Caco-2 (cell line): ENCODE results near the gene PARVG. TPM values are rescaled to one million over a fixed set of nuclear protein-coding genes. Genes with fewer than 3 reads are reported as not detected.

Experiments
- BruUV-seq: library from RNA; stranded (reverse); fragments of 400-500 nt; replicated peaks from 2 replicates; lab custom pipeline; 2021; lab: Mats Ljungman, UMichigan
- CTCF ChIA-PET: fragments of 300-600 bp; sonication (Branson Sonifier 250); formaldehyde crosslinking; loops from one replicate; lab custom pipeline; 2022; ENCODE audit warnings: antibody characterized with exemption; lab: Charles Lee
- POLR2A ChIA-PET: fragments of 300-600 bp; sonication (Branson Sonifier 250); formaldehyde crosslinking; loops from one replicate; lab custom pipeline; 2022; ENCODE audit warnings: antibody characterized with exemption; lab: Charles Lee
- DNase-seq, 2 experiments: peaks; one replicate each; pipeline versions ENCODE4 v3.0.0 to v3.0.0-alpha.2; 2020 to 2022
- H3K27me3 ChIP-seq: replicated peaks from 2 replicates; pipeline ENCODE4 v1.6.0; 2011; ENCODE audit warnings: low read length; ENCODE audit not compliant: control insufficient read depth, insufficient read depth
- H3K36me3 ChIP-seq: 2 replicates; pipeline ENCODE4 v1.5.1; 2011; ENCODE audit warnings: low read length; ENCODE audit not compliant: control insufficient read depth, insufficient read depth
- H3K4me1 ChIP-seq: fragments of 250-450 bp; sonication (Bioruptor Pico); 2 replicates; pipeline ENCODE4 v1.5.1; 2020; ENCODE audit warnings: mild to moderate bottlenecking
- H3K4me3 ChIP-seq: 2 replicates; pipeline ENCODE4 v1.5.1; 2011; ENCODE audit warnings: low read depth, mild to moderate bottlenecking, control low read depth, low read length
- H3K9me3 ChIP-seq: fragments of 250-450 bp; sonication (Bioruptor Pico); 2 replicates; pipeline ENCODE4 v1.5.1; 2020; ENCODE audit warnings: mild to moderate bottlenecking, moderate library complexity
- H3K27ac Mint-ChIP-seq: one replicate; pipeline ENCODE4 v1.8.0; 2022; ENCODE audit warnings: mixed read lengths; ENCODE audit not compliant: unreplicated experiment
- H3K27me3 Mint-ChIP-seq: one replicate; pipeline ENCODE4 v1.8.0; 2022; ENCODE audit warnings: mixed read lengths; ENCODE audit not compliant: insufficient read depth, unreplicated experiment
- H3K36me3 Mint-ChIP-seq: one replicate; pipeline ENCODE4 v1.8.0; 2022; ENCODE audit warnings: mild to moderate bottlenecking, mixed read lengths; ENCODE audit not compliant: insufficient read depth, unreplicated experiment
- H3K4me1 Mint-ChIP-seq: one replicate; pipeline ENCODE4 v1.8.0; 2022; ENCODE audit warnings: low read depth, mixed read lengths; ENCODE audit not compliant: unreplicated experiment
- H3K4me3 Mint-ChIP-seq: one replicate; pipeline ENCODE4 v1.8.0; 2022; ENCODE audit warnings: mild to moderate bottlenecking, moderate library complexity, mixed read lengths; ENCODE audit not compliant: unreplicated experiment
- H3K9me3 Mint-ChIP-seq: one replicate; pipeline ENCODE4 v1.8.0; 2022; ENCODE audit warnings: mixed read lengths; ENCODE audit not compliant: unreplicated experiment
- intact Hi-C: fragments of 100-400 bp; cut with micrococcal nuclease; formaldehyde crosslinking; loops from one replicate; pipeline ENCODE4 v1.10.0; 2022; ENCODE audit not compliant: unreplicated experiment
- total RNA-seq: library from RNA; stranded (reverse); gene quantifications from 2 replicates; pipeline ENCODE4 v1.2.3, GENCODE V29; 2022
- TF ChIP-seq, protein P1 (sequence below), 2 experiments: fragments of 200-600 bp in 1 of 2; IDR thresholded peaks; 1 replicate in 1 of 2; 2 replicates in 1 of 2; pipeline versions ENCODE4 v1.5.1 to v1.8.0; 2011 to 2022; ENCODE audit warnings: antibody characterized with exemption in 1 of 2, control low read depth in 1 of 2, inconsistent platforms in 1 of 2, low read depth in 1 of 2, low read length in 1 of 2, mild to moderate bottlenecking in 1 of 2, moderate library complexity in 1 of 2; ENCODE audit not compliant: insufficient read depth in 1 of 2, severe bottlenecking in 1 of 2, unreplicated experiment in 1 of 2

The PARVG gene
- total RNA-seq, 1 experiment from 2014 or later: not detected

DNA sequence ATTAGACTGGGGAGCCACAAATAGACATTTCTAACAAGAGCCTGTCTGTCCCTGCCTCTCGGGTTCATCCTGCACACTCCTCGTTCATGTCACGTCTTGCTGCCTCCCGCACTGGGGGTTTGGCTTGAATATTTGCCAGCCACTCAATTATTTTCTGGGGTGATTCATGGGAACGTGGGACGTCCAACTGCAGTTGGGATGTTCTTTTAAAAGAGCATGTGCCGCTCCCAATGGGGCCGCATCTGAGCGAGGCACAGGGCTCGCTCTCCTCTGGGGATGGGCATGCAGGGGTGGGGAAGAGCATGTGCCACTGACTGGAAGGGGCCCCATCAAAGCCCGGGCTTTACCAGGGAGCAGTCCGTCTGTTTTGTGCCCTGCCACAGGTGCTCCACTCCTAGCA, 43.4 kb downstream of the PARVG start:
- POLR2A ChIA-PET: no interaction called here
- H3K4me3 Mint-ChIP-seq: no peak overlapping the region
- no peaks in the 10 kb centered on the region; the same call in 1 of the 2 replicates for H3K27me3 ChIP-seq

DNA sequence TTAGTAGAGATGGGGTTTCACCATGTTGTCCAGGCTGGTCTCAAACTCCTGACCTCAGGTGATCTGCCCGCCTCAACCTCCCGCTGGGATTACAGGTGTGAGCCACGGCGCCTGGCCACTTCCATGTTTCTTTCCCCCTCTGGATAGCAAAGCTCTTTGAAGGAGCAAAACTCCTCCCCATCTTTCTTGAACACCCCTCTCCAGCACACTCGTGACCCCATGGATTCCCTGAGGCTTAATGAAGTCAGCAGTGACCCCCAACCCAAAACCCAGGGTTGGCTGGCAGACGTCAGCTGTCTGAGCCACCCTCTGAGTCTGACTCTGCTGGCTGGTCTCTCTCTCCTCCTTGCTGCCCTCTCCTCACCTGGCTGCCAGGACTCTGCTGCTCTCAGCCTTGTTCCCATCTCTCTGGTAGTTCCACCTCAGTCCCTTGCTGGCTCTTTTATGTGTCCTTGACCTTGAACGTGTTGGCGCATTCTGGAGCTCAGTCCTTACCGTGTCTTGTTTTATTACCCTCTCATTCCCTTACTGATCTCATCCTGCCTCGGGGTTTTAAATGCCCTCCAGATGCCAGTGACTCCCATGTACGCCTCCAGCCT, 44.5 kb downstream of the PARVG start:
- H3K27me3 Mint-ChIP-seq: peaks cover 29% of the 10 kb centered on the region
- intact Hi-C loops: no loop called here
- Histone ChIP-seq H3K27me3 (no peaks in the 10 kb centered on the region; the same call in 1 of the 2 replicates), H3K9me3 (no peaks in the 10 kb centered on the region), H3K4me3 (no peak overlapping the region), H3K4me1 (no peaks in the 10 kb centered on the region), H3K36me3 (no peaks in the 10 kb centered on the region)
- DNase-seq: no peak
- CTCF ChIA-PET: no interaction called here
- H3K27ac Mint-ChIP-seq: no peak overlapping the region
- no peaks in the 10 kb centered on the region for H3K36me3 Mint-ChIP-seq
- BruUV-seq: no TSS peak
- POLR2A ChIA-PET: no interaction called here
- no peaks in the 10 kb centered on the region for H3K4me1 Mint-ChIP-seq
- no peak overlapping the region for H3K4me3 Mint-ChIP-seq
- TF ChIP-seq, protein P1, sequence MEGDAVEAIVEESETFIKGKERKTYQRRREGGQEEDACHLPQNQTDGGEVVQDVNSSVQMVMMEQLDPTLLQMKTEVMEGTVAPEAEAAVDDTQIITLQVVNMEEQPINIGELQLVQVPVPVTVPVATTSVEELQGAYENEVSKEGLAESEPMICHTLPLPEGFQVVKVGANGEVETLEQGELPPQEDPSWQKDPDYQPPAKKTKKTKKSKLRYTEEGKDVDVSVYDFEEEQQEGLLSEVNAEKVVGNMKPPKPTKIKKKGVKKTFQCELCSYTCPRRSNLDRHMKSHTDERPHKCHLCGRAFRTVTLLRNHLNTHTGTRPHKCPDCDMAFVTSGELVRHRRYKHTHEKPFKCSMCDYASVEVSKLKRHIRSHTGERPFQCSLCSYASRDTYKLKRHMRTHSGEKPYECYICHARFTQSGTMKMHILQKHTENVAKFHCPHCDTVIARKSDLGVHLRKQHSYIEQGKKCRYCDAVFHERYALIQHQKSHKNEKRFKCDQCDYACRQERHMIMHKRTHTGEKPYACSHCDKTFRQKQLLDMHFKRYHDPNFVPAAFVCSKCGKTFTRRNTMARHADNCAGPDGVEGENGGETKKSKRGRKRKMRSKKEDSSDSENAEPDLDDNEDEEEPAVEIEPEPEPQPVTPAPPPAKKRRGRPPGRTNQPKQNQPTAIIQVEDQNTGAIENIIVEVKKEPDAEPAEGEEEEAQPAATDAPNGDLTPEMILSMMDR (IDR thresholded peaks at IDR 0.05; ENCODE audit: insufficient read depth in 1 of 2, low read depth in 1 of 2, low read length in 1 of 2, severe bottlenecking in 1 of 2, unreplicated experiment in 1 of 2): no peak
- no peaks in the 10 kb centered on the region for H3K9me3 Mint-ChIP-seq

More for the DNA sequence above, 43.4 kb downstream of the PARVG start:
- Histone ChIP-seq H3K4me1 (no peaks in the 10 kb centered on the region), H3K9me3 (no peaks in the 10 kb centered on the region), H3K4me3 (no peak overlapping the region), H3K36me3 (no peaks in the 10 kb centered on the region)
- H3K9me3 Mint-ChIP-seq: no peaks in the 10 kb centered on the region
- BruUV-seq: no TSS peak
- CTCF ChIA-PET: no interaction called here
- no peaks in the 10 kb centered on the region for H3K4me1 Mint-ChIP-seq
- DNase-seq: no peak
- TF ChIP-seq, protein P1 (IDR thresholded peaks at IDR 0.05; ENCODE audit: insufficient read depth in 1 of 2, low read depth in 1 of 2, low read length in 1 of 2, severe bottlenecking in 1 of 2, unreplicated experiment in 1 of 2): no peak
- intact Hi-C loops: no loop called here
- H3K36me3 Mint-ChIP-seq: no peaks in the 10 kb centered on the region
- H3K27me3 Mint-ChIP-seq: peaks cover 29% of the 10 kb centered on the region
- H3K27ac Mint-ChIP-seq: no peak overlapping the region

DNA sequence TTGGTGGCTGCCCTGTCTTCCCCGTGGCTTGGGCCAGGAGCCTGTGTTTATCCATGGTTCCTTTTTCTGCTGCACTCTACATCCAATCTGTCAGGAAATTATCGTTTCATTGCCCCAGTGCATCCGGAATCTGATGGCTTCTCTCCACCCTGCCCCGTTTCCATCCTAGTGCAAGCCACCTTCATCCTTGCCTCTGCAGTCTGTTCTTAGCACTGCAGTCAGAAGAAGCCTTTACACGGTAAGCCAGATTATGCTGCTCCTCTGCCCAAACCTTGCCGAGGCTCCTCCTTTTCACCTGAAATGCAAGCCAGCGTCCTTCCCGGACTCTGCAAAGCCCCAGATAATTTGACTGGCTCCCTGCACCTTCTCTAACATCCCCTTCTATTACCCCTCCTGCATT, 45.1 kb downstream of the PARVG start:
- ChIA-PET CTCF (no interaction called here), POLR2A (no interaction called here)
- Histone ChIP-seq H3K27me3 (no peaks in the 10 kb centered on the region; the same call in 1 of the 2 replicates), H3K9me3 (no peaks in the 10 kb centered on the region), H3K36me3 (no peaks in the 10 kb centered on the region), H3K4me1 (no peaks in the 10 kb centered on the region), H3K4me3 (no peak overlapping the region)
- intact Hi-C loops: no loop called here
- Mint-ChIP-seq H3K4me1 (no peaks in the 10 kb centered on the region), H3K36me3 (no peaks in the 10 kb centered on the region), H3K27ac (no peak overlapping the region), H3K27me3 (peaks cover 29% of the 10 kb centered on the region), H3K9me3 (no peaks in the 10 kb centered on the region), H3K4me3 (no peak overlapping the region)
- BruUV-seq: no TSS peak
- DNase-seq: no peak
- TF ChIP-seq, protein P1 (IDR thresholded peaks at IDR 0.05; ENCODE audit: insufficient read depth in 1 of 2, low read depth in 1 of 2, low read length in 1 of 2, severe bottlenecking in 1 of 2, unreplicated experiment in 1 of 2): no peak
